ENCODE data around the gene ZBTB40.

ZBTB40 gene

GRCh38 chr1:22572818-22573217 lies 121.2 kb downstream of the ZBTB40 start:
- H3K27ac ChIP-seq (ENCODE audit: low read depth, low read length, poor library complexity, severe bottlenecking): no peak overlapping the region
- no peak overlapping the region for H2AFZ ChIP-seq (ENCODE audit: low read length)
- TF ChIP-seq EZH2 (IDR thresholded peaks at IDR 0.05; ENCODE audit: borderline replicate concordance, low read length) (no peak), CTCF (IDR thresholded peaks at IDR 0.05; ENCODE audit: low read length) (no peak)
- H3K79me2 ChIP-seq (ENCODE audit: insufficient read depth, low read length): no peaks in the 10 kb centered on the region
- no peaks in the 10 kb centered on the region for H3K36me3 ChIP-seq (ENCODE audit: insufficient read depth, low read length)
- no peak overlapping the region for H3K4me3 ChIP-seq (ENCODE audit: low read depth, low read length, poor library complexity, severe bottlenecking)
- peaks cover 5% of the 10 kb centered on the region; the same call in 1 of the 2 replicates for H3K27me3 ChIP-seq (ENCODE audit: insufficient read depth, low read length)
- H3K9me3 ChIP-seq (ENCODE audit: low read length): no peaks in the 10 kb centered on the region
- no peaks in the 10 kb centered on the region for H3K9me2 ChIP-seq (ENCODE audit: low read depth, low read length)
- H3F3A ChIP-seq (ENCODE audit: insufficient read depth, low read length): 0 out of 2 replicates have a peak, but pooled peaks cover 1% of the 10 kb centered on the region
- no peak overlapping the region for H3K4me2 ChIP-seq (ENCODE audit: low read length)
- no peak overlapping the region for H3K9ac ChIP-seq (ENCODE audit: low read length)
- H3K4me1 ChIP-seq (ENCODE audit: insufficient read depth, low read length, severe bottlenecking): no peaks in the 10 kb centered on the region
- no peaks in the 10 kb centered on the region for H4K20me1 ChIP-seq (ENCODE audit: insufficient read depth, low read length)

- no peaks in the 10 kb centered on the region for H3K9me3 ChIP-seq (ENCODE audit: low read length)
- no peaks in the 10 kb centered on the region for H3K79me2 ChIP-seq (ENCODE audit: insufficient read depth, low read length)
- peaks cover 5% of the 10 kb centered on the region; the same call in 1 of the 2 replicates for H3K27me3 ChIP-seq (ENCODE audit: insufficient read depth, low read length)
- no peak overlapping the region for H3K27ac ChIP-seq (ENCODE audit: low read depth, low read length, poor library complexity, severe bottlenecking)
- no peak for TF ChIP-seq EZH2 (IDR thresholded peaks at IDR 0.05; ENCODE audit: borderline replicate concordance, low read length)
- TF ChIP-seq CTCF (IDR thresholded peaks at IDR 0.05; ENCODE audit: low read length): no peak
- no peaks in the 10 kb centered on the region for H3K36me3 ChIP-seq (ENCODE audit: insufficient read depth, low read length)
- no peaks in the 10 kb centered on the region for H4K20me1 ChIP-seq (ENCODE audit: insufficient read depth, low read length)
- no peaks in the 10 kb centered on the region for H3K9me2 ChIP-seq (ENCODE audit: low read depth, low read length)
- no peak overlapping the region for H2AFZ ChIP-seq (ENCODE audit: low read length)
- no peak overlapping the region for H3K4me3 ChIP-seq (ENCODE audit: low read depth, low read length, poor library complexity, severe bottlenecking)
- no peaks in the 10 kb centered on the region for H3K4me1 ChIP-seq (ENCODE audit: insufficient read depth, low read length, severe bottlenecking)
- peaks cover 5% of the 10 kb centered on the region; the same call in 1 of the 2 replicates for H3F3A ChIP-seq (ENCODE audit: insufficient read depth, low read length)
- no peak overlapping the region for H3K4me2 ChIP-seq (ENCODE audit: low read length)
- no peak overlapping the region for H3K9ac ChIP-seq (ENCODE audit: low read length)
Measured at GRCh38 chr1:22573237-22573636, 121.6 kb downstream of the ZBTB40 start.

DNA sequence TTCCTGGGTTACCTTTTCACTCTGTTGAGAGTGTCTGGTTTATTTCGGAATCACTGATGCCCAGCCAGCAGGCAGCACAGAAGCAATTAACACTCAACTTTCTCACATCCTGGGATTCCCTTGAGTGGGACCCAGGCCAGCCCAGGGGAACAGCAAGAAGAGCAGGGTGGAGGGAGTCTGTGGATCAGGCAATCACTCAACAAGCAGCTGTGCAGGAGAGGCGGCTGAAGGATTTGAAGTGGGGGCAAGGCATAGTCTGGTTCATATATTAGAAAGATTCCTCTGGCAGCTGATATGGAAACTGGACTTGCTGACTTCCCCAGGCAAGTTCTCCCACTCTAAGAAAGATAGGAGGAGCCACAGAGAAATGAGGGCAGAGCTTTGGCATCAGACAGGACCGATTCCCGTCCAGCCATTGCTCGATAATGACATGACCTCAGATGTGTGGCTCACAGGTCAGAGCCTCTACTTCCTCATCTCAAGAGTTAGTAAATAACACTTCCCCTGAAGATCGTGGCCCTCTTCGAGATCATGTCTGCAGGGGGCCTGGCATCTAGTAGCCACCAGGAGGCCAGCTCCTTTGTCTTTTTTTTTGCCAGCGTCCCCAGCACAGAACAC lies 124.0 kb downstream of the ZBTB40 start:
- TF ChIP-seq EZH2 (IDR thresholded peaks at IDR 0.05; ENCODE audit: borderline replicate concordance, low read length) (no peak), CTCF (IDR thresholded peaks at IDR 0.05; ENCODE audit: low read length) (no peak)
- Histone ChIP-seq H3K4me1 (ENCODE audit: insufficient read depth, low read length, severe bottlenecking) (no peaks in the 10 kb centered on the region), H4K20me1 (ENCODE audit: insufficient read depth, low read length) (no peaks in the 10 kb centered on the region), H3K27me3 (ENCODE audit: insufficient read depth, low read length) (peaks cover 5% of the 10 kb centered on the region; the same call in 1 of the 2 replicates), H3K36me3 (ENCODE audit: insufficient read depth, low read length) (no peaks in the 10 kb centered on the region), H3K9ac (ENCODE audit: low read length) (no peak overlapping the region), H3K4me3 (ENCODE audit: low read depth, low read length, poor library complexity, severe bottlenecking) (no peak overlapping the region), H2AFZ (ENCODE audit: low read length) (no peak overlapping the region), H3K9me2 (ENCODE audit: low read depth, low read length) (no peaks in the 10 kb centered on the region), H3K9me3 (ENCODE audit: low read length) (peaks cover 3% of the 10 kb centered on the region; the same call in 1 of the 2 replicates), H3K27ac (ENCODE audit: low read depth, low read length, poor library complexity, severe bottlenecking) (no peak overlapping the region), H3F3A (ENCODE audit: insufficient read depth, low read length) (peaks cover 14% of the 10 kb centered on the region; the same call in 1 of the 2 replicates), H3K79me2 (ENCODE audit: insufficient read depth, low read length) (no peaks in the 10 kb centered on the region), H3K4me2 (ENCODE audit: low read length) (no peak overlapping the region)

All from OCI-LY1 (cell line).